Endothelial cell of umbilical vein (primary cell): ENCODE data around the gene WDFY3. TPM values are rescaled to one million over a fixed set of nuclear protein-coding genes. Genes with fewer than 3 reads are reported as not detected.
A peak's percentile ranks its signal among the peaks of the same experiment; 100 is the strongest.

ENCODE experiments used
- BruUV-seq: library from RNA; stranded (reverse); fragments of 400-500 nt; replicated peaks from 2 replicates; lab custom pipeline; 2021; lab: Mats Ljungman, UMichigan
- CTCF ChIA-PET: fragments of 300-600, 350-600 bp; sonication (Branson Sonifier 250); formaldehyde crosslinking; loops from one replicate; lab custom pipeline; 2021; ENCODE audit warnings: antibody characterized with exemption, inconsistent platforms; lab: Charles Lee
- POLR2A ChIA-PET: fragments of 300-600, 350-600 bp; sonication (Branson Sonifier 250); formaldehyde crosslinking; loops from one replicate; lab custom pipeline; 2021; ENCODE audit warnings: antibody characterized with exemption, inconsistent platforms; lab: Charles Lee
- DNase-seq: peaks from one replicate; pipeline ENCODE4 v3.0.0-alpha.2; 2011; ENCODE audit warnings: low read depth, low spot score
- FAIRE-seq: peaks from 2 replicates; lab custom pipeline; 2011; peaks lifted over from hg19 to GRCh38; lab: Jason Lieb, UNC
- H2AFZ ChIP-seq: 2 replicates; pipeline ENCODE4 v1.6.0; 2012; ENCODE audit warnings: low read depth, low read length, control low read depth, inconsistent platforms
- H3K27ac ChIP-seq: 2 replicates; pipeline ENCODE4 v1.5.1; 2011; ENCODE audit warnings: low read depth, mild to moderate bottlenecking, control low read depth, low read length, moderate library complexity; ENCODE audit not compliant: insufficient read depth
- H3K27me3 ChIP-seq, 2 experiments: 2 replicates each; pipeline versions ENCODE4 v1.6.0 to v1.6.1; 2011; ENCODE audit warnings: low read length in 2 of 2, mixed read lengths in 1 of 2; ENCODE audit not compliant: control insufficient read depth in 2 of 2, insufficient read depth in 2 of 2
- H3K36me3 ChIP-seq, 2 experiments: 2 replicates in 1 of 2; 3 replicates in 1 of 2; pipeline ENCODE4 v1.5.1; 2011; ENCODE audit warnings: low read length in 2 of 2, mild to moderate bottlenecking in 1 of 2, moderate library complexity in 1 of 2; ENCODE audit not compliant: control insufficient read depth in 2 of 2, insufficient read depth in 2 of 2; ENCODE audit errors: extremely low read depth in 1 of 2
- H3K4me1 ChIP-seq: 3 replicates; pipeline ENCODE4 v1.5.1; 2011; ENCODE audit warnings: mild to moderate bottlenecking, low read length; ENCODE audit not compliant: control insufficient read depth, insufficient read depth; ENCODE audit errors: extremely low read depth
- H3K4me2 ChIP-seq: 2 replicates; pipeline ENCODE4 v1.6.1; 2011; ENCODE audit warnings: low read length, control low read depth, mixed read lengths; ENCODE audit not compliant: insufficient read depth
- H3K4me3 ChIP-seq, 3 experiments: fragments of 200-600 bp in 1 of 3; sonication (generic), shearing (Covaris generic) in 1 of 3; replicated peaks in 1 of 3; 2 replicates each; pipeline ENCODE4 v1.5.1; 2011 to 2016; ENCODE audit warnings: control low read depth in 3 of 3, low read length in 3 of 3, mild to moderate bottlenecking in 2 of 3, inconsistent platforms in 1 of 3, low read depth in 1 of 3, moderate library complexity in 1 of 3; ENCODE audit not compliant: insufficient read depth in 1 of 3
- H3K79me2 ChIP-seq: 2 replicates; pipeline ENCODE4 v1.6.0; 2012; ENCODE audit warnings: low read length, inconsistent platforms; ENCODE audit not compliant: control insufficient read depth, insufficient read depth
- H3K9ac ChIP-seq: replicated peaks from 2 replicates; pipeline ENCODE3; 2011; ENCODE audit warnings: low read length, control low read depth; ENCODE audit not compliant: insufficient read depth; ENCODE audit errors: extremely low read depth
- H3K9me1 ChIP-seq: replicated peaks from 3 replicates; pipeline ENCODE4 v1.6.0; 2011; ENCODE audit warnings: mild to moderate bottlenecking, low read length; ENCODE audit not compliant: control insufficient read depth, insufficient read depth; ENCODE audit errors: extremely low read depth
- H3K9me3 ChIP-seq: replicated peaks from 2 replicates; pipeline ENCODE4 v1.5.1; 2012; ENCODE audit warnings: low read length, inconsistent platforms; ENCODE audit not compliant: control insufficient read depth, insufficient read depth
- H4K20me1 ChIP-seq: replicated peaks from 2 replicates; pipeline ENCODE3; 2011; ENCODE audit warnings: mild to moderate bottlenecking, low read length; ENCODE audit not compliant: control insufficient read depth, insufficient read depth; ENCODE audit errors: extremely low read depth
- CTCF ChIP-seq, 2 donors: IDR thresholded peaks; 1 replicate in 1 of 2; 2 replicates in 1 of 2; pipeline ENCODE4 v1.5.1; 2011; ENCODE audit warnings: low read length in 2 of 2, mild to moderate bottlenecking in 2 of 2, moderate library complexity in 2 of 2, control low read depth in 1 of 2, inconsistent platforms in 1 of 2, low read depth in 1 of 2; ENCODE audit not compliant: insufficient read depth in 1 of 2; ENCODE audit errors: extremely low read depth in 1 of 2
- EZH2 ChIP-seq: IDR thresholded peaks from 2 replicates; pipeline ENCODE4 v1.6.1; 2012; ENCODE audit warnings: borderline replicate concordance, low read depth, mild to moderate bottlenecking, moderate library complexity, low read length, inconsistent platforms; ENCODE audit not compliant: severe bottlenecking
- FOS ChIP-seq: IDR thresholded peaks from 2 replicates; pipeline ENCODE4 v1.6.1; 2011; ENCODE audit warnings: mild to moderate bottlenecking, low read length, moderate library complexity, borderline replicate concordance; ENCODE audit not compliant: insufficient read depth
- GATA2 ChIP-seq: IDR thresholded peaks from 2 replicates; pipeline ENCODE4 v1.7.0; 2011; ENCODE audit warnings: low read depth, mild to moderate bottlenecking, moderate library complexity, mixed read lengths, low read length; ENCODE audit not compliant: insufficient read length, insufficient read depth
- JUN ChIP-seq: IDR thresholded peaks from 2 replicates; pipeline ENCODE4 v1.6.1; 2011; ENCODE audit warnings: borderline replicate concordance, low read depth; ENCODE audit not compliant: insufficient read length, insufficient read depth
- MYC ChIP-seq: IDR thresholded peaks from one replicate; pipeline ENCODE4 v1.6.1; 2011; ENCODE audit warnings: mild to moderate bottlenecking, low read depth, low read length
- POLR2A ChIP-seq: IDR thresholded peaks from 2 replicates; pipeline ENCODE4 v1.6.1; 2012; ENCODE audit warnings: low read depth, mild to moderate bottlenecking, control low read depth, low read length
- POLR2AphosphoS5 ChIP-seq: IDR thresholded peaks from 2 replicates; pipeline ENCODE4 v1.6.1; 2012; ENCODE audit warnings: low read depth, mild to moderate bottlenecking, control low read depth, low read length, moderate library complexity; ENCODE audit not compliant: insufficient read depth
- dilution Hi-C: fragments of 300-500 bp; cut with MboI; formaldehyde crosslinking; loops from one replicate; pipeline ENCODE4 v1.15.0; 2019; ENCODE audit warnings: low sequenced_read_pairs; ENCODE audit not compliant: extremely low pct_ligation_motif_present
- intact Hi-C: fragments of 100-400 bp; cut with micrococcal nuclease; formaldehyde crosslinking; loops from one replicate; pipeline ENCODE4 v1.10.0; 2022
- polyA plus RNA-seq, 4 experiments: library from polyadenylated mRNA; depleted of rRNA in 3 of 4; stranded (reverse) in 3 of 4; unstranded in 1 of 4; fragments of >200 nt; gene quantifications; 2 replicates each; pipeline versions ENCODE4 v1.2.1 to v1.2.3, GENCODE V29; 2011 to 2012; ENCODE audit warnings: missing spikeins in 1 of 4
- total RNA-seq: library from RNA; stranded (reverse); gene quantifications from 2 replicates; pipeline ENCODE4 v1.2.3, GENCODE V29; 2021
- TF ChIP-seq, protein P1 (sequence below): IDR thresholded peaks from 2 replicates; pipeline ENCODE4 v1.6.1; 2011; ENCODE audit not compliant: insufficient read depth, insufficient read length

Gene WDFY3
- total and polyA plus RNA-seq, 2 donors (not counting 3 experiments of a cell fraction or from before 2014, with no cell fraction given): 37.0 to 113 TPM

DNA sequence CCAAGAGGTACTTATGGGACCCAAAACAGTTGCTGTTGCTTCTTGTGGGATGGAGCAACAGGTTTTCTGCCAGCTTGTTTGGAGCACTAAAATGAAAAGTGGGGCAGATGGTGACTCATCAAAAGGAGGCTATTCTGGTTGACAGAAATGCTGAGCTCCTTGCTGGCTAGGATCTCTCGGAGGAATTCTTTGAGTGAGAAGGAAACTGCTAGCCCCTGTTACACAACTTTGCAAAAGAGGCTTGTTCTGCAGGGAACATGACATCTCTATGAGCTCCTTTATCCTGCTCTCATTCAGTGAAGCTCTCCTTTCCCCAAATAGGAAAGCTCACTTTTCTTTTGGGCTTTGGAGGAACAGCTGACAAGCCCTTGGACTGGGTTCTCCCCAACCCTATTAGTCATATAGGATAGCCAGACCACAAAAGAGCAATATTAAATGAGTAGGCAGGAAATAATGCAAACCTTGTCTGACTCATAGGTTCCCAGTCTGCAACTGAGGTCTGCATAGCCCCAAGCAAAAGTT lies 275.3 kb downstream of the WDFY3 start:
- DNase-seq: peak; percentile 76
- Histone ChIP-seq H3K9me1 (no peaks in the 10 kb centered on the region), H3K4me3 (no peak overlapping the region), H3K9ac (no peak overlapping the region), H3K27ac (peak overlapping the region; percentile 43), H3K27me3 (no peaks in the 10 kb centered on the region), H3K9me3 (no peaks in the 10 kb centered on the region), H2AFZ (no peak overlapping the region), H3K36me3 (peaks cover 18 to 40% of the 10 kb centered on the region in 2 experiments), H4K20me1 (no peaks in the 10 kb centered on the region), H3K4me2 (peak overlapping the region; percentile 60), H3K4me1 (peaks cover 34% of the 10 kb centered on the region), H3K79me2 (no peaks in the 10 kb centered on the region)
- CTCF ChIA-PET: interaction anchor here (1.0 to 1.9 kb wide), 4 partner anchors 12 to 280 kb away, joined by 3 to 7 read pairs (median 4); no protein-coding TSS in a partner anchor
- FAIRE-seq: peak; percentile 88
- BruUV-seq: no TSS peak
- POLR2A ChIA-PET: no interaction called here
- TF ChIP-seq EZH2: no peak
- TF ChIP-seq JUN: peak; percentile 62
- TF ChIP-seq GATA2: no peak
- no peak for TF ChIP-seq CTCF (IDR thresholded peaks at IDR 0.05; ENCODE audit: extremely low read depth in 1 of 2, insufficient read depth in 1 of 2, low read depth in 1 of 2, low read length in 2 of 2)
- TF ChIP-seq POLR2AphosphoS5: peak; percentile 53
- no peak for TF ChIP-seq MYC
- TF ChIP-seq POLR2A: no peak
- TF ChIP-seq, protein P1, sequence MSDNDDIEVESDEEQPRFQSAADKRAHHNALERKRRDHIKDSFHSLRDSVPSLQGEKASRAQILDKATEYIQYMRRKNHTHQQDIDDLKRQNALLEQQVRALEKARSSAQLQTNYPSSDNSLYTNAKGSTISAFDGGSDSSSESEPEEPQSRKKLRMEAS: no peak
- peak; percentile 96 for TF ChIP-seq FOS
- intact Hi-C loops (loop anchor here (2.0 kb wide), 1 partner anchor 276 kb away; the partner anchor contains the start of gene WDFY3), dilution Hi-C loops (no loop called here)
